Endothelial cell (in vitro differentiated cells): ENCODE data around the gene ABLIM2. TPM values are rescaled to one million over a fixed set of nuclear protein-coding genes. Genes with fewer than 3 reads are reported as not detected.

Experiments
- DNase-seq: peaks from one replicate; pipeline ENCODE4 v3.0.0; 2021; ENCODE audit warnings: low spot score
- H3K27ac Mint-ChIP-seq: one replicate; pipeline ENCODE4 v1.8.0; 2021; ENCODE audit warnings: mixed read lengths, inconsistent platforms; ENCODE audit not compliant: unreplicated experiment
- H3K27me3 Mint-ChIP-seq: one replicate; pipeline ENCODE4 v1.8.0; 2021; ENCODE audit warnings: mild to moderate bottlenecking, moderate library complexity, mixed read lengths, inconsistent platforms; ENCODE audit not compliant: unreplicated experiment
- H3K36me3 Mint-ChIP-seq: one replicate; pipeline ENCODE4 v1.8.0; 2021; ENCODE audit warnings: mild to moderate bottlenecking, low read depth, mixed read lengths, inconsistent platforms; ENCODE audit not compliant: unreplicated experiment
- H3K4me1 Mint-ChIP-seq: one replicate; pipeline ENCODE4 v1.8.0; 2021; ENCODE audit warnings: mild to moderate bottlenecking, mixed read lengths, inconsistent platforms; ENCODE audit not compliant: unreplicated experiment
- H3K4me3 Mint-ChIP-seq: one replicate; pipeline ENCODE4 v1.8.0; 2021; ENCODE audit warnings: mild to moderate bottlenecking, mixed read lengths, inconsistent platforms; ENCODE audit not compliant: unreplicated experiment
- H3K9me3 Mint-ChIP-seq: one replicate; pipeline ENCODE4 v1.8.0; 2021; ENCODE audit warnings: mixed read lengths, inconsistent platforms; ENCODE audit not compliant: unreplicated experiment
- CTCF ChIP-seq: fragments of 200-600 bp; sonication (generic); IDR thresholded peaks from one replicate; pipeline ENCODE4 v1.5.0; 2021; ENCODE audit warnings: antibody characterized with exemption; ENCODE audit not compliant: unreplicated experiment
- total RNA-seq: library from RNA; stranded (reverse); fragmentation: NEBNext Ultra II Directional; extraction: Animal tissue kit (Norgen Biotek cat#: 25700); gene quantifications from one replicate; pipeline ENCODE4 v1.2.1, GENCODE V29; 2021; ENCODE audit not compliant: unreplicated experiment

Gene ABLIM2
- total RNA-seq, 1 donor from 2014 or later: 0.74 TPM

- DNase-seq: no peak
- H3K9me3 Mint-ChIP-seq: no peaks in the 10 kb centered on the region
- H3K4me3 Mint-ChIP-seq: no peak overlapping the region
- no peak for TF ChIP-seq CTCF
- no peaks in the 10 kb centered on the region for H3K36me3 Mint-ChIP-seq
- peaks cover 12% of the 10 kb centered on the region for H3K27me3 Mint-ChIP-seq
- H3K27ac Mint-ChIP-seq: no peak overlapping the region
- H3K4me1 Mint-ChIP-seq: no peaks in the 10 kb centered on the region
Measured at GRCh38 chr4:8105306-8106100, 53.1 kb downstream of the ABLIM2 start.

GRCh38 chr4:8104491-8105305 lies 53.9 kb downstream of the ABLIM2 start:
- Mint-ChIP-seq H3K4me3 (no peak overlapping the region), H3K27ac (no peak overlapping the region), H3K4me1 (no peaks in the 10 kb centered on the region), H3K9me3 (no peaks in the 10 kb centered on the region), H3K36me3 (no peaks in the 10 kb centered on the region), H3K27me3 (peaks cover 12% of the 10 kb centered on the region)
- no peak for DNase-seq
- no peak for TF ChIP-seq CTCF

- H3K36me3 Mint-ChIP-seq: no peaks in the 10 kb centered on the region
- no peak for DNase-seq
Measured at GRCh38 chr4:8103421-8104390, 54.9 kb downstream of the ABLIM2 start.

GRCh38 chr4:8102831-8103230 lies 55.8 kb downstream of the ABLIM2 start:
- DNase-seq: no peak
- no peaks in the 10 kb centered on the region for H3K4me1 Mint-ChIP-seq
- TF ChIP-seq CTCF: no peak
- H3K27ac Mint-ChIP-seq: no peak overlapping the region
- no peak overlapping the region for H3K4me3 Mint-ChIP-seq
- H3K36me3 Mint-ChIP-seq: no peaks in the 10 kb centered on the region
- no peaks in the 10 kb centered on the region for H3K9me3 Mint-ChIP-seq
- peaks cover 6% of the 10 kb centered on the region for H3K27me3 Mint-ChIP-seq

More at GRCh38 chr4:8103421-8104390, 54.9 kb downstream of the ABLIM2 start:
- H3K4me1 Mint-ChIP-seq: no peaks in the 10 kb centered on the region
- H3K4me3 Mint-ChIP-seq: no peak overlapping the region
- TF ChIP-seq CTCF: no peak
- no peaks in the 10 kb centered on the region for H3K9me3 Mint-ChIP-seq
- H3K27me3 Mint-ChIP-seq: peaks cover 7% of the 10 kb centered on the region
- H3K27ac Mint-ChIP-seq: no peak overlapping the region
